ENCODE data around the gene TMEM175.

DNA sequence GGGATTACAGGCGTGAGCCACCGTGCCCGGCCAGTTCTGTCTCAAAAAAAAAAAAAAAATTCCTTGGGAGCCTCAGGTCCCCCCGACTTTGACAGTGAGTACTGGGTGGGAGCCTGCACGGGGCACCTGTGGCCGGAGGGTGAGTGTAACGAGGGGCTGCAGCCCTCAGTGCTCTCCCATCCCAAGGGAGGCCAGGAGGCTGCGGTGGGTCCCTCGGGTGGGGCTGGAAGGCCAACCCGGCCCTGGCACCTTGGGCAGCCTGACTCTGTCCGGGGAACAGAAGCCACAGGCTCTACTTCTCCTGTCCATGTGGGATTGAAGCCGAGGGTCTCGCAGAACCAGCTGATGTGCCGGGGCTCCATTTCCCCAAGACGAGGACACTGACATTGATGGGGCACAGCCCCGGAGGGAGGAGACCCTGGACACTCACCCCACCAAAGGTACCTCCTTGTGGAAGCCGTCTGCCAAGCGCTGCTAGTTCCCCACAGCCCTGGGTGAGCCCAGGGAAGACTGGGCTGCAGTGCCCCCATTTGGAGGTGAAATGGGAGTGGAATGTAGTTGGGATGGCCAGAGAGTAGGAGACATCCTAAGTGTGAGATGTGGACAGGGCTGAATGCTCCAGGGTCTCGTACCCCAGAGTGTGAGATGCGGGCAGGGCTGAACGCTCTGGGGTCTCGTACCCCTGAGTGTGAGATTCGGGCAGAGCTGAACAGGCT lies 63.2 kb downstream of the TMEM175 start:
- TF ChIP-seq, protein P1, sequence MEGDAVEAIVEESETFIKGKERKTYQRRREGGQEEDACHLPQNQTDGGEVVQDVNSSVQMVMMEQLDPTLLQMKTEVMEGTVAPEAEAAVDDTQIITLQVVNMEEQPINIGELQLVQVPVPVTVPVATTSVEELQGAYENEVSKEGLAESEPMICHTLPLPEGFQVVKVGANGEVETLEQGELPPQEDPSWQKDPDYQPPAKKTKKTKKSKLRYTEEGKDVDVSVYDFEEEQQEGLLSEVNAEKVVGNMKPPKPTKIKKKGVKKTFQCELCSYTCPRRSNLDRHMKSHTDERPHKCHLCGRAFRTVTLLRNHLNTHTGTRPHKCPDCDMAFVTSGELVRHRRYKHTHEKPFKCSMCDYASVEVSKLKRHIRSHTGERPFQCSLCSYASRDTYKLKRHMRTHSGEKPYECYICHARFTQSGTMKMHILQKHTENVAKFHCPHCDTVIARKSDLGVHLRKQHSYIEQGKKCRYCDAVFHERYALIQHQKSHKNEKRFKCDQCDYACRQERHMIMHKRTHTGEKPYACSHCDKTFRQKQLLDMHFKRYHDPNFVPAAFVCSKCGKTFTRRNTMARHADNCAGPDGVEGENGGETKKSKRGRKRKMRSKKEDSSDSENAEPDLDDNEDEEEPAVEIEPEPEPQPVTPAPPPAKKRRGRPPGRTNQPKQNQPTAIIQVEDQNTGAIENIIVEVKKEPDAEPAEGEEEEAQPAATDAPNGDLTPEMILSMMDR (IDR thresholded peaks at IDR 0.05), result no peak
- no peak for TF ChIP-seq ZFX (IDR thresholded peaks at IDR 0.05; ENCODE audit: borderline replicate concordance)
